H9 (cell line): ENCODE measurements around the gene KRT8. TPM values are rescaled to one million over a fixed set of nuclear protein-coding genes. Genes with fewer than 3 reads are reported as not detected.
"Not testable (repeated sequence)": the region's sequence is repeated elsewhere in the genome, so short reads cannot be mapped to it uniquely, and the experiment has no call there.

Experiments
- DNase-seq: peaks from one replicate; pipeline ENCODE4 v3.0.0-alpha.2; 2017
- H2AFZ ChIP-seq: one replicate; pipeline ENCODE4 v1.6.1; 2013; ENCODE audit warnings: mild to moderate bottlenecking, low read length, control low read depth, moderate library complexity
- H2AK5ac ChIP-seq: 2 replicates; pipeline ENCODE4 v1.6.1; 2013; ENCODE audit warnings: low read length, control low read depth, mixed read lengths; ENCODE audit not compliant: insufficient read length
- H2BK120ac ChIP-seq: one replicate; pipeline ENCODE4 v1.6.1; 2013; ENCODE audit warnings: low read depth, mild to moderate bottlenecking, low read length, control low read depth, inconsistent platforms; ENCODE audit not compliant: poor library complexity, severe bottlenecking
- H2BK12ac ChIP-seq: 2 replicates; pipeline ENCODE4 v1.6.1; 2013; ENCODE audit warnings: low read length, control low read depth, mixed read lengths, low read depth; ENCODE audit not compliant: insufficient read length
- H2BK15ac ChIP-seq: 2 replicates; pipeline ENCODE4 v1.6.1; 2013; ENCODE audit warnings: low read depth, low read length, control low read depth
- H2BK20ac ChIP-seq: one replicate; pipeline ENCODE4 v1.6.1; 2013; ENCODE audit warnings: low read depth, mild to moderate bottlenecking, low read length, control low read depth, inconsistent platforms; ENCODE audit not compliant: poor library complexity, severe bottlenecking
- H2BK5ac ChIP-seq: 2 replicates; pipeline ENCODE4 v1.6.1; 2013; ENCODE audit warnings: low read length, control low read depth, mixed read lengths; ENCODE audit not compliant: insufficient read length
- H3K14ac ChIP-seq: 2 replicates; pipeline ENCODE4 v1.6.1; 2013; ENCODE audit warnings: low read length, control low read depth; ENCODE audit not compliant: insufficient read depth
- H3K18ac ChIP-seq: 2 replicates; pipeline ENCODE4 v1.6.1; 2013; ENCODE audit warnings: low read depth, mild to moderate bottlenecking, mixed read lengths, low read length, control low read depth; ENCODE audit not compliant: insufficient read length
- H3K23ac ChIP-seq: 2 replicates; pipeline ENCODE4 v1.6.1; 2013; ENCODE audit warnings: low read length, control low read depth, mixed read lengths, low read depth; ENCODE audit not compliant: insufficient read length
- H3K23me2 ChIP-seq: 2 replicates; pipeline ENCODE4 v1.6.1; 2013; ENCODE audit warnings: low read depth, mild to moderate bottlenecking, mixed read lengths, low read length, control low read depth; ENCODE audit not compliant: insufficient read length, poor library complexity, severe bottlenecking
- H3K27ac ChIP-seq: 2 replicates; pipeline ENCODE4 v1.5.1; 2013; ENCODE audit warnings: low read length, control low read depth, mixed read lengths, low read depth; ENCODE audit not compliant: insufficient read length
- H3K27me3 ChIP-seq: 2 replicates; pipeline ENCODE4 v1.6.1; 2013; ENCODE audit warnings: low read length, control low read depth, inconsistent platforms; ENCODE audit not compliant: insufficient read depth
- H3K4ac ChIP-seq: 2 replicates; pipeline ENCODE4 v1.6.1; 2013; ENCODE audit warnings: low read depth, mild to moderate bottlenecking, control low read depth, inconsistent platforms, low read length, moderate library complexity
- H3K4me1 ChIP-seq: 2 replicates; pipeline ENCODE4 v1.6.1; 2013; ENCODE audit warnings: low read length, control low read depth, inconsistent platforms; ENCODE audit not compliant: insufficient read depth
- H3K4me2 ChIP-seq: 2 replicates; pipeline ENCODE4 v1.6.1; 2013; ENCODE audit warnings: low read length, control low read depth, mixed read lengths; ENCODE audit not compliant: insufficient read length, insufficient read depth
- H3K56ac ChIP-seq: 2 replicates; pipeline ENCODE4 v1.6.1; 2013; ENCODE audit warnings: low read depth, mild to moderate bottlenecking, mixed read lengths, low read length, control low read depth; ENCODE audit not compliant: insufficient read length
- H3K79me1 ChIP-seq: 2 replicates; pipeline ENCODE4 v1.6.1; 2013; ENCODE audit warnings: low read depth, mild to moderate bottlenecking, moderate library complexity, low read length, control low read depth, inconsistent platforms; ENCODE audit not compliant: insufficient read depth, poor library complexity, severe bottlenecking
- H3K79me2 ChIP-seq: 2 replicates; pipeline ENCODE4 v1.6.1; 2013; ENCODE audit warnings: low read length, control low read depth, inconsistent platforms; ENCODE audit not compliant: insufficient read depth
- H3K9ac ChIP-seq: 2 replicates; pipeline ENCODE4 v1.6.1; 2013; ENCODE audit warnings: low read length, control low read depth, mixed read lengths; ENCODE audit not compliant: insufficient read length; ENCODE audit errors: extremely low read depth
- H3K9me3 ChIP-seq: one replicate; pipeline ENCODE4 v1.6.1; 2013; ENCODE audit warnings: low read depth, low read length, inconsistent platforms; ENCODE audit not compliant: control insufficient read depth
- H3T11ph ChIP-seq: one replicate; pipeline ENCODE4 v1.6.1; 2013; ENCODE audit warnings: mild to moderate bottlenecking, low read length, control low read depth, inconsistent platforms
- H4K20me1 ChIP-seq: one replicate; pipeline ENCODE4 v1.6.1; 2013; ENCODE audit not compliant: control insufficient read depth, insufficient read length, insufficient read depth
- H4K5ac ChIP-seq: 2 replicates; pipeline ENCODE4 v1.6.1; 2013; ENCODE audit warnings: low read depth, mild to moderate bottlenecking, mixed read lengths, low read length, control low read depth; ENCODE audit not compliant: insufficient read length
- H4K8ac ChIP-seq: replicated peaks from 2 replicates; pipeline ENCODE4 v1.6.1; 2013; ENCODE audit warnings: low read length, control low read depth, mixed read lengths, low read depth; ENCODE audit not compliant: insufficient read length
- H4K91ac ChIP-seq: 2 replicates; pipeline ENCODE4 v1.6.1; 2013; ENCODE audit warnings: low read depth, mild to moderate bottlenecking, moderate library complexity, mixed read lengths, low read length, control low read depth; ENCODE audit not compliant: insufficient read length
- H3K27ac Mint-ChIP-seq, 3 experiments: 2 replicates in 2 of 3; 3 replicates in 1 of 3; pipeline ENCODE4 v1.8.0; 2020 to 2021; ENCODE audit warnings: mixed read lengths in 3 of 3, mild to moderate bottlenecking in 1 of 3, moderate library complexity in 1 of 3
- H3K27me3 Mint-ChIP-seq: 2 replicates; pipeline ENCODE4 v1.8.0; 2021; ENCODE audit warnings: low read depth, mild to moderate bottlenecking, moderate library complexity, mixed read lengths
- H3K36me3 Mint-ChIP-seq, 3 experiments: 2 replicates in 2 of 3; 3 replicates in 1 of 3; pipeline ENCODE4 v1.8.0; 2020 to 2021; ENCODE audit warnings: low read depth in 3 of 3, mixed read lengths in 3 of 3; ENCODE audit not compliant: insufficient read depth in 1 of 3
- H3K4me1 Mint-ChIP-seq, 2 experiments: 2 replicates each; pipeline ENCODE4 v1.8.0; 2020; ENCODE audit warnings: mixed read lengths in 2 of 2
- H3K4me3 Mint-ChIP-seq, 2 experiments: 2 replicates in 1 of 2; 3 replicates in 1 of 2; pipeline ENCODE4 v1.8.0; 2020 to 2021; ENCODE audit warnings: mild to moderate bottlenecking in 2 of 2, mixed read lengths in 2 of 2, moderate library complexity in 1 of 2
- H3K9me3 Mint-ChIP-seq, 2 experiments: 2 replicates in 1 of 2; 3 replicates in 1 of 2; pipeline ENCODE4 v1.8.0; 2020; ENCODE audit warnings: mild to moderate bottlenecking in 2 of 2, mixed read lengths in 2 of 2, moderate library complexity in 1 of 2
- WGBS: extraction: QIAGEN DNeasy Blood & Tissue Kit; methylation state at CpG from one replicate; pipeline ENCODE4 v1.1.7; 2013; ENCODE audit warnings: missing lambda C conversion rate, low lambda C conversion rate, mixed read lengths; ENCODE audit not compliant: insufficient read length; ENCODE audit errors: extremely low coverage; 5-methylcytosine and 5-hydroxymethylcytosine counted together
- long read RNA-seq: library from polyadenylated mRNA; unstranded; transcript quantifications from one replicate; pipeline ENCODE4 v2.0.0, GENCODE V29; 2020
- total RNA-seq: library from RNA; stranded (reverse); gene quantifications from 2 replicates; pipeline ENCODE4 v1.2.1, GENCODE V29; 2021
- TF ChIP-seq, protein P1 (sequence below): fragments of 200-600 bp; sonication (generic); conservative IDR thresholded peaks from 3 replicates; pipeline ENCODE4 v1.8.0; 2021; ENCODE audit warnings: antibody characterized with exemption, mild to moderate bottlenecking

Gene KRT8
- 244 and 247 TPM in 2 replicates for total RNA-seq
- long read RNA-seq, transcript KRT8-216 (9 exons, 2,126 nt): major isoform, 35 of 2,840 reads
- long read RNA-seq, partial matches to known transcripts: 2,709 of 2,840 reads
- long read RNA-seq, other reads (novel, unspliced or antisense): 92 of 2,840 reads

DNA sequence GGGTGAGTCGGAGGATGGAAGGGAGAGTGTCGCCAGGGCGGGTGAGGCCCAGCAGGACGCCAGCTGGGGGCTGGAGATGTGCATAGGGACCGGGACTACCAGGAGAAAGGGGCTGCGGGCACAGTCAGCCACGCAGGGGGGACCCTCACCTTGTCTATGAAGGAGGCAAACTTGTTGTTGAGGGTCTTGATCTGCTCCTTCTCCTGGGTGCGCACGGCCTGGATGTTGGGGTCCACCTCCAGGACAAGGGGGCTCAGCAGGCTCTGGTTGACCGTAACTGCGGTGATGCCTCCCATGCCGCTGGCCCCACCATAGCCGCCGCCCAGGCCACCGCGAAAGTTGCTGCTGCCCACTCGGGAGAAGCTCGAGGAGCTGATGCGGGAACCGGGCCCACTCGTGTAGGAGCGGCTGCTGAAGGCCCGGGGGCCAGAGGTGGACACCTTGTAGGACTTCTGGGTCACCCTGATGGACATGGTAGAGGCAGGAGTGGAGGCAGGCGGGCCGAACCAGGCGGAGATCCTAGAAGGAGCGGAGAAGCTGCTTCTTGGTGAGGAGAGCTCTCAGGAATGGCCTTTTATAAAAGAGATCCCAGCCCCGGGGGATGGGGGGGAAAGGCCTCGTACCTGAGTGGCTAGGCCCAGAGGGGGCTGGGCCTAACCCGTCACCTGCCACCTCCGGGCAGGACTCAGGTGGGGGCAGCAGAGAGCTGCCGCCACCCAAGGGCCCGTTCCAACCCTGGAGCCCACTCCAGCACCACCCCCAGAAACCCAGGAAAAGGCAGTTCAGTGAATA, at the start of gene KRT8:
KRT8 (minus strand) TSS at position 568 of the 792 bp plus-strand sequence; CDS start at position 473, 95 bp downstream.
- no CpG with 5 or more reads among the region's 33 CpGs for WGBS
- peaks cover 43 to 52% of the 10 kb centered on the region in 2 experiments for H3K4me1 Mint-ChIP-seq

More for the DNA sequence above, at the start of gene KRT8:
- Mint-ChIP-seq H3K36me3 (peaks cover 24 to 27% (median 25%) of the 10 kb centered on the region in 3 experiments), H3K4me3 (peak within 1 kb of the TSS; percentile 96), H3K27ac (peak within 1 kb of the TSS; percentile 59 to 99 (median 77))
- H3K79me2 ChIP-seq, H2AK5ac ChIP-seq, H3K79me1 ChIP-seq, H3K27me3 Mint-ChIP-seq, H3K9me3 ChIP-seq, H3K4ac ChIP-seq, H4K91ac ChIP-seq, H3K18ac ChIP-seq, H3K23ac ChIP-seq, H3K56ac ChIP-seq, H3T11ph ChIP-seq, H3K23me2 ChIP-seq, H3K27ac ChIP-seq, H4K8ac ChIP-seq, H4K5ac ChIP-seq, H2BK5ac ChIP-seq, H2BK20ac ChIP-seq, H3K27me3 ChIP-seq, H2AFZ ChIP-seq, H4K20me1 ChIP-seq, H2BK120ac ChIP-seq, H2BK12ac ChIP-seq, H3K9me3 Mint-ChIP-seq, H3K14ac ChIP-seq: not testable (repeated sequence)
- H3K4me2 ChIP-seq: peak within 1 kb of the TSS; percentile 48
- H2BK15ac ChIP-seq: 0 out of 2 replicates have a peak within 1 kb of the TSS, but pooled peaks have one; percentile 12
- H3K4me1 ChIP-seq: peaks cover 23% of the 10 kb centered on the region; the same call in 1 of the 2 replicates
- peak; percentile 97 for DNase-seq
- TF ChIP-seq, protein P1, sequence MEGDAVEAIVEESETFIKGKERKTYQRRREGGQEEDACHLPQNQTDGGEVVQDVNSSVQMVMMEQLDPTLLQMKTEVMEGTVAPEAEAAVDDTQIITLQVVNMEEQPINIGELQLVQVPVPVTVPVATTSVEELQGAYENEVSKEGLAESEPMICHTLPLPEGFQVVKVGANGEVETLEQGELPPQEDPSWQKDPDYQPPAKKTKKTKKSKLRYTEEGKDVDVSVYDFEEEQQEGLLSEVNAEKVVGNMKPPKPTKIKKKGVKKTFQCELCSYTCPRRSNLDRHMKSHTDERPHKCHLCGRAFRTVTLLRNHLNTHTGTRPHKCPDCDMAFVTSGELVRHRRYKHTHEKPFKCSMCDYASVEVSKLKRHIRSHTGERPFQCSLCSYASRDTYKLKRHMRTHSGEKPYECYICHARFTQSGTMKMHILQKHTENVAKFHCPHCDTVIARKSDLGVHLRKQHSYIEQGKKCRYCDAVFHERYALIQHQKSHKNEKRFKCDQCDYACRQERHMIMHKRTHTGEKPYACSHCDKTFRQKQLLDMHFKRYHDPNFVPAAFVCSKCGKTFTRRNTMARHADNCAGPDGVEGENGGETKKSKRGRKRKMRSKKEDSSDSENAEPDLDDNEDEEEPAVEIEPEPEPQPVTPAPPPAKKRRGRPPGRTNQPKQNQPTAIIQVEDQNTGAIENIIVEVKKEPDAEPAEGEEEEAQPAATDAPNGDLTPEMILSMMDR: peak; percentile 81
- H3K9ac ChIP-seq: peak within 1 kb of the TSS; percentile 5
